Measurements from ENCODE around the gene CALML5.
"Not testable (repeated sequence)": the region's sequence is repeated elsewhere in the genome, so short reads cannot be mapped to it uniquely, and the experiment has no call there.

The CALML5 gene

GRCh38 chr10:5479481-5480161 lies 19.7 kb downstream of the CALML5 start:
- DNase-seq = no peak

GRCh38 chr10:5478694-5479305 lies 20.6 kb downstream of the CALML5 start:
- no peak for DNase-seq

GRCh38 chr10:5477948-5478693 lies 21.2 kb downstream of the CALML5 start:
- DNase-seq = no peak

GRCh38 chr10:5476918-5477525 lies 22.3 kb downstream of the CALML5 start:
- DNase-seq = no peak

- not testable (repeated sequence) for DNase-seq
Observed at GRCh38 chr10:5475974-5476807, 23.2 kb downstream of the CALML5 start.

GRCh38 chr10:5475088-5475487 lies 24.3 kb downstream of the CALML5 start:
- not testable (repeated sequence) for DNase-seq

GRCh38 chr10:5474642-5475041 lies 24.7 kb downstream of the CALML5 start:
- DNase-seq = not testable (repeated sequence)

- no peak for DNase-seq
Observed at GRCh38 chr10:5470062-5470751, 29.2 kb downstream of the CALML5 start.

GRCh38 chr10:5469353-5470061 lies 29.9 kb downstream of the CALML5 start:
- DNase-seq = no peak

- no peak for DNase-seq
Observed at GRCh38 chr10:5468262-5469106, 30.9 kb downstream of the CALML5 start.

GRCh38 chr10:5467634-5468255 lies 31.6 kb downstream of the CALML5 start:
- DNase-seq = no peak

GRCh38 chr10:5467207-5467535 lies 32.2 kb downstream of the CALML5 start:
- no peak for DNase-seq

- DNase-seq = no peak
Observed at GRCh38 chr10:5466451-5467206, 32.7 kb downstream of the CALML5 start.

- DNase-seq = no peak
Observed at GRCh38 chr10:5465976-5466450, 33.4 kb downstream of the CALML5 start.

GRCh38 chr10:5464546-5464945 lies 34.8 kb downstream of the CALML5 start:
- no peak for DNase-seq

- DNase-seq = no peak
Observed at GRCh38 chr10:5462841-5463293, 36.5 kb downstream of the CALML5 start.

- DNase-seq = no peak
Observed at GRCh38 chr10:5461914-5462840, 37.2 kb downstream of the CALML5 start.

GRCh38 chr10:5461203-5461588 lies 38.2 kb downstream of the CALML5 start:
- no peak for DNase-seq
